HG02642 (cell line): ENCODE results near the gene EPB41.
"Not testable (repeated sequence)": the region's sequence is repeated elsewhere in the genome, so short reads cannot be mapped to it uniquely, and the experiment has no call there.

ENCODE experiments used
- ATAC-seq: cut with Tn5 transposase; IDR thresholded peaks from one replicate; pipeline ENCODE4 v1.9.1; 2021; ENCODE audit warnings: mild to moderate bottlenecking; ENCODE audit not compliant: unreplicated experiment, poor library complexity

Gene EPB41

DNA sequence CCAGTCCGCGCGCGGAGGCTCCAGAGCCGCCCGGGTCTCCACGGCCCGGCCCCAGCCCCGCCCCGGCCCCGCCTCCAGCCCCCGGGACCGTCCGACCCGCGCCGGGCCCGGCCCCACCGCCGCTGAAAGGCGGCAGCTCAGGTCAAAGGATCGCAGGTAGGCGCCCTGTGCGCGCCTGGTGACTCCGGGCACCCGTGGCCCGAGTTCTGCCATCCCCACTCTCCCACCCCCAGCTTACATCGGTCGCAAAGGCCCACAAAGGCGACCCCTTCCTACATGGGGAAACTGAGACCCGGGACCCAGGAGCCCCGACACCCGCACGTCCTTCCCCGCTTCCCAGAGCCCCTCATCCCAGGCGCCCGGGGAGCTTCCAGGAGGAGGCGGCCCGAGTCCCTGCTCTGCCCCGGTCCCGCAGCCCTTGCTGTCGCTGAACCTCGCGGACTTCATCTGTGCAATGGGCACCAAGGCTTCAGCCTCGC lies 209.6 kb downstream of the EPB41 start, which contains the start of gene TMEM200B:
Gene TMEM200B (minus strand): TSS at position 17 of the 479 bp plus-strand sequence. CDS start 2,075 bp downstream, outside the sequence.
- no peak for ATAC-seq

DNA sequence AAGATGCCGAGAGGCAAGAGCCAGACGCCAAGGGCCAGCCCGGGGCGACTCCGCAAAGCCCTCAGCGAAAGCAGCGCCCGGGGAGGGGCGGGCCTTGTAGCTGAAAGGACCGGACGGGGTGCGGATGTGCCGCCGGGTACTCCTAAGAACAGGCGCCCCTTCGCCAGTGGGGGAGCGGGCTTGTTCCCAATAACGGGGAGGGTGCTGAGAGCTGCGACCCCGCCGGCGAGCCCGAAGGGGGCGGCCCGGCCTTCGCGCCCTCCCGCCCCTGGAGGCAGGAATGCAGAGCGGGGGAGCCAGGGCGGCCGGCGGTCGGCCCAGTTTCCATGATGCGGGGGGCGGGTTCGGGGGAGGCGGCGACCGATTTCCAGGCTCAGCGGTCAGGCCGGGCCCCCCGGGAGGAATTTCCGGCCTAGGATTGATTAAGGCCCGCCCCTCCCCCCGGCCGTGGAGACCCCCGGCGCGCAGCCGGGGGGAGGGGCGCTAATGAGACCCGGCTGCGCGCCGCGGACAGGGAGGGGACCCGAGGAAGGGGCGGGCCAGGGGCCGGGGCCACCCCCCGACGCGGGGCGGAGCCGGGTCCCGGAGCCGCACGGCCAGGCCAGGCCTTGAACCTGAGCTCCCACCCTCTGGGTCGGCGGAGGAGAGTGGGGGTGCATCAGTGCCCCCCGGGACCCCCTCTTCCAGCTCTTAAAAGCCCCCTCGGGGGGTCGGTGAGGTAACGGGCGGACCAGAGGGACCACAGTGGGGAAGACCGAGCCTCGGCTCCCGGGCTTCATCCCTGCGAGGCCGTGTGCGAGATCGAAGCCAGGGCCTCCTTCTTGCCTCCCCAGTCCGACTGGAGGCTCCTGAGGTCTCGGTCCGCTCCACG lies 210.2 kb downstream of the EPB41 start:
- ATAC-seq, result no peak

- ATAC-seq, result no peak
These were observed 210.9 kb downstream of the EPB41 start for GRCh38 chr1:29125237-29125641.

GRCh38 chr1:29125788-29126187 lies 211.4 kb downstream of the EPB41 start:
- ATAC-seq, result no peak

- no peak for ATAC-seq
These were observed 211.8 kb downstream of the EPB41 start for GRCh38 chr1:29126198-29126597.

- ATAC-seq, result no peak
These were observed 214.4 kb downstream of the EPB41 start for GRCh38 chr1:29128739-29129138.

DNA sequence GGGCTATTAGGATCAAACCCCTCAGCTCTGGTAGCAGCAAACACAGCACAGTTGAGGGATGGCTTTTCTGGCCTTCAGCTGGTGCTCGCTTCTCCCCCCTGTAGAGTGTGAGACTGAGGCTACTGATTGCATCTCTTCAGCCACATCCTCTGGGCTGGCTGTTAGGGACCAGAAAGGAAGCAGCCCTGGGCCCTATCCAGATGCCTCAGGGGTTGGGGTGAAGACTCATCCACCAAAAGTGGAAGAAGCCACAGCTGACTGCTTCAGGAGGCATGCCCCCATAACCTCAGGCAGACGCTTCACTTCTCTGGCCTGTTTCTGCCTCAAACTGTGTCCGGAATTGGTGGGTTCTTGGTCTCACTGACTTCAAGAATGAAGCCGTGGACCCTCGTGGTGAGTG lies 215.5 kb downstream of the EPB41 start:
- ATAC-seq, result no peak

GRCh38 chr1:29131056-29131455 lies 216.7 kb downstream of the EPB41 start:
- not testable (repeated sequence) for ATAC-seq

- ATAC-seq, result no peak
These were observed 219.7 kb downstream of the EPB41 start for GRCh38 chr1:29133861-29134694.

DNA sequence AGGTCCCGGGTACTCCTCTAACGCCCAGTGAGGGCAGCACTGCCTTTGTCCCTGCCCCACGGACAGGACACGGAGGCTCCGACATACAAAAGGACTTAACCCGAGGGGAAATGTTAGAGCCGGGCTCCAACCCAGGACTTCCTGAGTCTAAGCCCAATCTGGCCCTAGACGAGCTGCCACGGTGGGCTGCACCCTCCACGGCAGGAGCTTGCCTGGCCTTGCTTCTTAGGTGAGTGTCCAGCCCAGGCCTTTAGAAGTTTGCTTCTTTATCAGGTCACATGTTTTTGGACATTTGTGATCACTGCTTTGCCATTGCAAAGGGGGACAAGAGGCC lies 220.3 kb downstream of the EPB41 start:
- ATAC-seq, result no peak

DNA sequence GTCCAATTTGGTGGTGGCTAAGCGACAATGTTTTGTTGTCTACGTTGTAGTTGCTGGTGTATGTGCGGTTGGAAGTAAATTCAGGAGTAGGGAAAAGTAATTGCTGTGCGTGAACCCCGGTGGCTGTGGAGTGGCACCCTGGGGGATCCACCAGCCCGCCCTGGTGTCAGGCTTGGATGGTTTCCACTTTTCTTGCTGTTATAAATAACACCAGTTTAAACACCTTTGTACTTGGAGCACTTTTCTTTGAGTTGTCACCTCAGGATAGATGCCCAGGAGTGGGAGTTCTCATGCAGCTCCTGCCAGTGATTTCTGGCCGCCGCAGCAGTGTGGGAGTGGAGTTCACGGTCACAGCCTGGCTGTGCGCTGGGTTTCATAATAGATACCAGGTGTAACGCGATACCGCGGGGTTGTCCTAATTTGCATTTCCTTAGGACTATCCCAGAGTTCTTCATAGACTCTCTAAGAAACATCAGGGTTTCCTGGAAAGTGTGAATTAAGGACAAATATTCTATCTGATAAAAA lies 222.1 kb downstream of the EPB41 start:
- no peak for ATAC-seq

DNA sequence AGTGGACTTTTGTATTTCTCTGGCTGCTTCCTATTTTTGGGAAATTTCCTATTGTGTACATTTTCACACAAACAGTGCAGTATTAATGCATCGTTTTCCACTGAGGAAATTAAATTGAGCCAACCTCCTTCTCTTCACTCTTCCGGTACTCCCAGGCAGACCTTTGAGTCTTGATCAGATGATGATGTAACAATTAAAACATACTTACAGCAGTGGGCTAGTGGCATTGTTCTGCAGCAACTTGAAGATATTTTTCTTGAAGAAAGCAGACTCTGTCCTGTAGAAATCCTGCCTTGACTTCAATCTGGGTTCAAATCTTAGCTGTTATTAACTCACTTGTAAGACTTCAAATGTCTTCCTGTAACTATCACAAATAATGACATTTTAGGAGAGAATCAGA lies 228.3 kb downstream of the EPB41 start:
- ATAC-seq, result no peak

GRCh38 chr1:29144178-29144577 lies 229.8 kb downstream of the EPB41 start:
- no peak for ATAC-seq

DNA sequence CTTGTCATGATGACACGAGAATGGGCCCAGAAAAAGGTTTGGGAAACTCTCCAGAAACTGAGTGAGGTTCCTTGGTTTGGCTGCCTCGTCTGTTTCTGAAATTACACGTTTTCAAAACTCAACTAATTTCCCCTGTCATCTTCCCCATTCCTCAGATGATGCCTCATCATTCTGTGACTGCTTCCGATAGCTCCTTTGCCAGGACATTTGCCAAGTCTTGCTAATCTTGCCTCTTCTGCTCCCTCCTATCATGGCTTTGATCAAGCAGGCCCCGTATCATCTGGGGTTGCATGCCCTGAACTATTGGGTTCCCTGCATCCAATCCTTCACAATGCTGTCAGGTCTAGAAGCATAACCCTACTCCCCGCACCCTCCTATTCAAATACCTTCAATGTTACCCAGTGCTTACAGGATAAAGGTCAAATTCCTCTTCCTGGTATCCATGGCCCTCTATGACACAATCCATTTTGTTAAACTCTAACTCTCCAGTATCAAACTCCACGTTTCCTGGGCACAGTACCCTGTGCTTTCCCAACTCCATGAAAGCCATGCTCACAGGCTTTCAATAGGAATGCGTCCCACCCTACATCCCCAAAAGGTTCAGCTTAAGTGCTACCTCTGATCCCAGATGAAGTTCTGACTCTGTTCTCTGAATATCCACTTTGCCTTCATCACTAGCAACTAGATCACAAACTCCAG lies 231.5 kb downstream of the EPB41 start:
- ATAC-seq, result no peak

DNA sequence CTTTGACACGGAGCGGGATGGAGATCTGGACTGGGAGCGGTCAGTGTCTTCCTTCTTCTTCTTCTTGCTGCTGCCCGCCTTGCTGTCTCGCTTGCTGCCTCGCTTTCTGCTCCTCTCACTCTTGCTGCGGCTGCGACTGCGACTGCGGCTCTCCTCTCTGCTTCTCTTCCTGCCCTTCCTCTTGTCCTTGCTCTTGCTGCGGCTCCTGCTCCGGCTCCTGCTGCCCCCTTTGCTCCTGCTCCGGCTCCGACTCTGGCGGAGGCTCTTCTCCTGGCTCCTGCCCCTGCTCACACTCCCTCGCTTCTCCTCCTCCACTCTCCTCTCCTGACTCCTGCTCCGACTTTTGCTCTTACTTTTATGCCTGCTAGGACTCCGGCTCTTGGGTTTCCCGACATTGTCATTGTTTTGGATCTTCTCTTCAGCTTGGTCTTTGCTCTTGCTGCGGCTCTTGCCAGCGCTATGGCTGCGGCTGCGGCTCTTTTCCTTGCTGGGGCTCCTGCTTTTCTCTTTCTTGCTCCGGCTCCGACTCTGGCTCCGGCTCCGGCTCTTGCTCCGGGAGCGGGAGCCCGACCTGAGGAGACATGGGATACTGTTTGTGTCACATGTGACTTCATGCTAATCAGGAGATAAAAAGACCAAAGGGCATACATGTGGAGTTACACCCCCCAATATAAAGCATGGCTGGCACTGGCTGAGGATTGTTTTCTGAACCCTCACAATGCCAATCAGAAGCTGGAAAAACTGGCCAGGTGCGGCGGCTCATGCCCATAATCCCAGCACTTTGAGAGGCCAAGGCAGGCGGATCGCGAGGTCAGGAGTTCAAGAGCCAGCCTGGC lies 234.5 kb downstream of the EPB41 start:
- ATAC-seq, result no peak

DNA sequence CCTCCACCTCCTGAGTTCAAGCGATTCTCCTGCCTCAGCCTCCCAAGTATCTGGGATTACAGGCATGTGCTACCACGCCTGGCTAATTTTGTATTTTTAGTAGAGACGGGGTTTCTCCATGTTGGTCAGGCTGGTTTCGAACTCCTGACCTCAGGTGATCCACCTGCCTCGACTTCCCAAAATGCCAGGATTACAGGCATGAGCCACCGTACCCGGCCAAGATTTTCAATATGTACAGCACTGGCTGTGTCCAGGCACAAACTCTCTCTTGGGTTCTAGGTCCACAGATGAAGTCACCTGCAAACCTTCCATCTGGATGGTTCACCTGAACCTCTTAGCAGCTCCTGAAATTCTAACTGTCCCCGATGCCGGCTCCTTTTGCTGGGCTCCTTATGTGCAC lies 236.0 kb downstream of the EPB41 start:
- not testable (repeated sequence) for ATAC-seq

- ATAC-seq, result no peak
These were observed 237.9 kb downstream of the EPB41 start for GRCh38 chr1:29152046-29152805.

GRCh38 chr1:29156543-29157268 lies 242.3 kb downstream of the EPB41 start:
- ATAC-seq, result no peak
